Activated gamma-delta T cell treated with Interleukin-2 at 50 U/mL for 16 hours (primary cell): ENCODE data around the gene SLC5A4.

Experiments
- DNase-seq: peaks from one replicate; pipeline ENCODE4 v3.0.0-alpha.2; 2020

Gene SLC5A4

GRCh38 chr22:32226326-32227104 is 28.6 kb downstream of the SLC5A4 start:
- no peak for DNase-seq

- DNase-seq, result no peak
Observed at GRCh38 chr22:32222991-32223390, 32.2 kb downstream of the SLC5A4 start.

DNA sequence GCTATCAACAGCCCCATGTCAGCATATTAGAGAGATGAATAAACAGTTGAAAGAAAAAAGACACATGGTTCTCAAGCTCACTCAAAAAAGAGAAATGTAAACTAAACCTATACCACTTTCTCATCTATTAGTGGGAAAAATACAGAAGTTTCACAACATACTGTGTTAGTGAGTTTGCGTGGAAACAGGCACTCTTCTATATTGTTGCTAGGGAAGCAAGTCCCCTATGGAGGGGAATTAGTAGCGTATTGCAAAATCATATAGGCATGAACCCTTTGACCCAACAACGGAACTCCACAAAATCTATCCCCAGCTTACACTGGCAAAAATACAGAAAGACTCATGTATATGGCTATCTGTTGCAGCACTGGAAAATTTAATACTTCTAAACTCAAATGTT is 36.1 kb downstream of the SLC5A4 start:
- no peak for DNase-seq

GRCh38 chr22:32218470-32218869 is 36.7 kb downstream of the SLC5A4 start:
- no peak for DNase-seq

- DNase-seq, result no peak
Observed at GRCh38 chr22:32217465-32217864, 37.7 kb downstream of the SLC5A4 start.

DNA sequence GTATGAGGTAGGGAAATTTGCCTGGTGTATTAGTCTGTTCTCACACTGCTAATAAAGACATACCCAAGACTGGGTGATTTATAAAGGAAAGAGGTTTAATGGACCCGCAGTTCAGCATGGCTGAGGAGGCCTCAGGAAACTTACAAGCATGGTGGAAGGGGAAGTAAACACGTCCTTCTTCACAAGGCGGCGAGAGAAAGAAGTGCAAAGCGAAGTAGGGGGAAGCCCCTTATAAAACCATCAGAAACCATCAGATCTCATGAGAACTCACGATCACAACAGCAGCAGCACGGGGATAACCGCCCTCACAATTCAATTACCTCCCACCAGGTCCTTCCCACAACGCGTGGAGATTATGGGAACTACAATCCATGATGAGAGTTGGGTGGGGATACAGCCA is 38.2 kb downstream of the SLC5A4 start:
- no peak for DNase-seq

GRCh38 chr22:32211011-32211410 is 44.1 kb downstream of the SLC5A4 start:
- no peak for DNase-seq

GRCh38 chr22:32208681-32209080 is 46.5 kb downstream of the SLC5A4 start:
- no peak for DNase-seq

- DNase-seq, result no peak
Observed at GRCh38 chr22:32207971-32208480, 47.1 kb downstream of the SLC5A4 start.

- DNase-seq, result no peak
Observed at GRCh38 chr22:32206774-32207758, 48.1 kb downstream of the SLC5A4 start.

DNA sequence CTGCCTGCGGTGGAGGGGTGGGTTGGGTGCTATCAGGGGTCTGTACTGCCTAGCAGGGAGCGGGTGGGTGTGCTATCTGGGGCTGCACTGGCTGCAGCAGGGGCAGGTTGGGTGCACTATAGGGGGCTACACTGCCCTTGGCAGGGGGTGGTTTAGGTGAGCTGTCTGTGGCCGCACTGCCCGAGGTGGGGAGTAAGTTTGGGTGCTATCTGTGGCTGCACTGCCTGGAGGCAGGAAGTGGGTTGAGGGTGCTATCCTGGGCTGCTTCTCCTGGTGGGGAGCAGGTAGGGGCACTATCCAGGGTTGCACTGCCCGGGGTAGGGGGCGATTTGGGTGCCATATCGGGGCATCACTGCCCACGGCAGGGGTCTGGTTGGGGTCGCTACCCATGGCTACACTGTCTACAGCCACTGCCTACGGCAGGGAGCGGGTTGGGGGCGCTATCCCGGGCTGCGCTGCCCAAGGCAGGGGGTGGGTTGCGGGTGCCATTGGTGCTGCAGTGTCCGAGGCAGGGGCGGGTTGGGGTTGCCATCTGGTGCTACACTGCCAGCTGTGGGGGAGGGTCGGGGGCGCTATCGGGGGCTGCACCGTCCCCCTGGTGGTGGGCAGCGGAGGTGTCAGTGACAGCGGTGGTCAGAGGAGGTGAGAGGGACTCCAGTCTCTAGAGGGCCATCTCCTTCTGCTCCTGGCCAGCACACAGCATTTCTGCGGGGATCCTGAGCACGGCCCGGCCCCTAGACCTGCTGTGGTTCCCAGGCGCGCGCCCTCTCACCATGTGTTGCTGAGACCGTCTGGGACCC is 49.0 kb downstream of the SLC5A4 start:
- DNase-seq, result no peak

- no peak for DNase-seq
Observed at GRCh38 chr22:32204856-32205722, 50.1 kb downstream of the SLC5A4 start, which contains the start of gene RFPL2. Gene RFPL2, minus strand, starts transcription at chr22:32205073. Its CDS starts 2,622 bp downstream, at chr22:32202451.

GRCh38 chr22:32204040-32204855 is 50.9 kb downstream of the SLC5A4 start:
- DNase-seq, result no peak

GRCh38 chr22:32203181-32204039 is 51.7 kb downstream of the SLC5A4 start:
- DNase-seq, result no peak

DNA sequence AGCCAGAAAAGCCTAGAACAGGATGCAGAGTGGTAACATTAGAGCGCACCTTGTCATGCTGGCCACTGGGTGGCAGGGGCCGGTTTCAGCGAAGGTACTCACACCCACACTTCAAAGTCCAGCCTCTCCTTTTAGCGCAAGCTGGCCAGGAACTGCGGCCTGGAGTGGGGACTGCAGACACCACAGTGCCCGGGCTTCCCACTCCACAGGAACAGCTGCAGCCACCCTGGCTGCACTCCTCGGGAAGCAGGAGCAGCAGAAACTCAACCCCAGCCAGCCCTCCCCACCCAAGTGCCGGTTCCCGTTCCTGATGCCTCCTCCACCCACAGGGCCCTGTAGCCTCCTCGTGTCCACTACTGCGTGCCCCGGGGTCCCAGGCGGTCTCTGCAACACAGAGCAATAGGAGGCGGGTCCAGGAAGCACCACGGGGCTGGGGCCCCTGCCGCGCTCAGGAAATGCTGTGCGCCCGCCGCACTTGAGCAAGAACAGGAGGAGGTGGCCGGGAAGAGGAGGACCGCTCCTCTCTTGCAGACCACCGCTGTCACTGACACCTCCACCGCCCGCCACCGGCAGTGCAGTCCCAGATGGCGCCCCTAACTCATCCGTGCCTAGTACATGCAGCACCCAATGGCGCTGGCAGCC is 52.5 kb downstream of the SLC5A4 start:
- no peak for DNase-seq

- no peak for DNase-seq
Observed at GRCh38 chr22:32202161-32202538, 53.0 kb downstream of the SLC5A4 start.

DNA sequence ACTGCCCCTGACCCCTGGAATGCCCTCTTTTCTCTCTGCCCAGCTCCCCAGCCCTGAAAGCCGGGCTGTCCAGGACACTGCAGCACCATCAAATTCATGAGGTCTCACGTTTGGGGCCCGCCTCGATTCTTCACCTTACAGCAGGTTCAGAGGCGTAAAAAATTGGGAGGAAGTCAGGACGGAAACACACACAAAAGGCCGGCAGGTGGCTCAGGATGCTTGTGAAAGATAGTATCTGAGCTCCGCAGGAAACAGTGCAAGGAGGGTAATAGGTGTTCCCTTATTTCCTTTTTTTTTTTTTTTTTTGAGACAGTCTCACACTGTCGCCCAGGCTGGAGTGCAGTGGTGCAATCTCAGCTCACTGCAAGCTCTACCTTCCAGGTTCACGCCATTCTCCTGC is 54.4 kb downstream of the SLC5A4 start:
- no peak for DNase-seq

DNA sequence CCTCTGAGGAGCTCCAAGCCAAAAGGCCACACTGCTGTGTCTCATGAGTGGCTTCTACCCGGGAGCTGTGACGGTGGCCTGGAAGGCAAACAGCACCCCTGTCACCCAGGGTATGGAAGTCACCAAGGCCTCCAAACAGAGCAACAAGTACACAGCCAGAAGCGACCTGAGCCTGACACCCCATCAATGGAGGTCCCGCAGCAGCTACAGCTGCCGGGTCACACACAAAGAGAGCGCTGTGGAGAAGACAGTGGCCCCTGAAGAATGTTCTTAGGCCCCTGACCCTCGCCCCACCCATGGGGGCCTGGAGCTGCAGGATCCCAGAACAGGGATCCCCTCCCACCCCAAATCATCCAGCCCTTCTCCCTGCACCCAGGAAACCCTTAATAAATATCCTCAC is 55.2 kb downstream of the SLC5A4 start:
- DNase-seq, result no peak

DNA sequence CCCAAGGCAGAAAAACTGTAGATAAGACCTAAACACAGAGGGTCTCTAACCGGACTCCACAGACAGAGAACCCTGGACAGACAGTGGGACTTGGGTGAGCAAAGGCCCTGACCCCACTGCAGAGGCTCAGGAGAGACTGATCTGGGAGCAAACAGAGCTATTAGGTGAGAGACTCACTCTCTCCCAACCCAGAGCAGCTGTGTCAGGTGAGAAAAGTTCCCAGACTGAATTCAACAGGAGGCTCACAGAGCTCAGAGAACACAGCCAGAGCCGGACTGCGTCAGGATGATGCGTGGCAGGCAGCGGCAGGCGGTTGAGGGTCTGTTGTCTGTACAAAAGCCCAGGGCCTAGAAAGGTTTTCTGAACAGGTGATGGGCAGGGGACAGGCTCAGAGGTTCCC is 55.8 kb downstream of the SLC5A4 start:
- DNase-seq, result no peak
